A673 (cell line): ENCODE data around the gene SDF4. TPM values are rescaled to one million over a fixed set of nuclear protein-coding genes. Genes with fewer than 3 reads are reported as not detected.

Source experiments
- BruUV-seq: library from RNA; stranded (reverse); fragments of 400-500 nt; replicated peaks from 2 replicates; lab custom pipeline; 2021; lab: Mats Ljungman, UMichigan
- CTCF ChIA-PET: fragments of 300-600 bp; sonication (Branson Sonifier 250); formaldehyde crosslinking; loops from one replicate; lab custom pipeline; 2022; ENCODE audit warnings: antibody characterized with exemption; lab: Charles Lee
- POLR2A ChIA-PET: fragments of 300-600 bp; sonication (Branson Sonifier 250); formaldehyde crosslinking; loops from one replicate; lab custom pipeline; 2022; ENCODE audit warnings: antibody characterized with exemption; ENCODE audit not compliant: low non-redundant PET; lab: Charles Lee
- DNase-seq: peaks from one replicate; pipeline ENCODE4 v3.0.0-alpha.2; 2015; ENCODE audit warnings: low spot score
- H3K27ac ChIP-seq: fragments of 200-600 bp; sonication (generic); 2 replicates; pipeline ENCODE4 v1.5.1; 2016; ENCODE audit warnings: mixed run types, low read depth, mild to moderate bottlenecking, mixed read lengths, antibody characterized with exemption, low read length; ENCODE audit not compliant: poor library complexity, severe bottlenecking
- H3K27me3 ChIP-seq: fragments of 200-600 bp; sonication (generic); replicated peaks from 2 replicates; pipeline ENCODE4 v1.6.1; 2017; ENCODE audit warnings: mixed run types, low read depth, mild to moderate bottlenecking, mixed read lengths, antibody characterized with exemption, low read length; ENCODE audit not compliant: insufficient read depth, poor library complexity
- H3K36me3 ChIP-seq: fragments of 200-600 bp; sonication (generic); 2 replicates; pipeline ENCODE4 v1.6.1; 2016; ENCODE audit warnings: mixed run types, mild to moderate bottlenecking, mixed read lengths, antibody characterized with exemption, low read length; ENCODE audit not compliant: insufficient read depth, poor library complexity, severe bottlenecking
- H3K4me1 ChIP-seq: fragments of 200-600 bp; sonication (generic); 2 replicates; pipeline ENCODE4 v1.6.1; 2017; ENCODE audit warnings: mixed run types, mild to moderate bottlenecking, mixed read lengths, antibody characterized with exemption, low read length; ENCODE audit not compliant: insufficient read depth, poor library complexity, severe bottlenecking
- H3K4me3 ChIP-seq: fragments of 200-600 bp; sonication (generic); 2 replicates; pipeline ENCODE4 v1.5.1; 2016; ENCODE audit warnings: low read depth, mixed run types, mild to moderate bottlenecking, mixed read lengths, low read length; ENCODE audit not compliant: poor library complexity, severe bottlenecking
- H3K9me3 ChIP-seq: fragments of 200-600 bp; sonication (generic); 2 replicates; pipeline ENCODE4 v1.6.1; 2016; ENCODE audit warnings: mixed run types, low read depth, mild to moderate bottlenecking, mixed read lengths, antibody characterized with exemption, low read length; ENCODE audit not compliant: poor library complexity, severe bottlenecking
- CTCF ChIP-seq: fragments of 300-800, 200-600 bp; sonication (generic); conservative IDR thresholded peaks from 2 replicates; pipeline ENCODE4 v1.5.1; 2017; ENCODE audit warnings: low read depth, mild to moderate bottlenecking, antibody characterized with exemption, low read length, moderate library complexity, mixed read lengths
- EZH2 ChIP-seq: fragments of 200-600 bp; sonication (generic); IDR thresholded peaks from 2 replicates; pipeline ENCODE4 v1.6.1; 2017; ENCODE audit warnings: borderline replicate concordance, low read depth, mild to moderate bottlenecking, mixed read lengths, antibody characterized with exemption, low read length; ENCODE audit not compliant: poor library complexity, severe bottlenecking
- intact Hi-C: fragments of 100-400 bp; cut with micrococcal nuclease; formaldehyde crosslinking; loops from one replicate; pipeline ENCODE4 v1.10.0; 2022; ENCODE audit not compliant: unreplicated experiment
- total RNA-seq: library from RNA; stranded (reverse); gene quantifications from 2 replicates; pipeline ENCODE4 v1.2.3, GENCODE V29; 2021

The SDF4 gene
- total RNA-seq, 1 experiment from 2014 or later: 133 TPM

- DNase-seq: no peak
- intact Hi-C loops: no loop called here
- no peak for TF ChIP-seq CTCF
- no peak for TF ChIP-seq EZH2
Measured at GRCh38 chr1:1246577-1247340, 15.0 kb upstream of the SDF4 start, which contains the start of gene C1QTNF12. Gene C1QTNF12 (minus strand): TSS chr1:1246722. CDS start chr1:1246690, 32 bp downstream.

GRCh38 chr1:1245817-1246576, 14.2 kb upstream of the SDF4 start:
- ChIA-PET POLR2A (no interaction called here), CTCF (no interaction called here)

More at GRCh38 chr1:1246577-1247340, 15.0 kb upstream of the SDF4 start, which contains the start of gene C1QTNF12:
- ChIA-PET POLR2A (no interaction called here), CTCF (no interaction called here)
- Histone ChIP-seq H3K9me3 (no peaks in the 10 kb centered on the region), H3K4me1 (no peaks in the 10 kb centered on the region), H3K36me3 (no peaks in the 10 kb centered on the region), H3K27me3 (no peaks in the 10 kb centered on the region), H3K4me3 (no peak within 1 kb of the TSS), H3K27ac (no peak within 1 kb of the TSS)
- no TSS peak for BruUV-seq

More at GRCh38 chr1:1245817-1246576, 14.2 kb upstream of the SDF4 start:
- no peak overlapping the region for H3K4me3 ChIP-seq
- no TSS peak for BruUV-seq
- H3K27me3 ChIP-seq: no peaks in the 10 kb centered on the region
- H3K36me3 ChIP-seq: no peaks in the 10 kb centered on the region
- no peaks in the 10 kb centered on the region for H3K9me3 ChIP-seq
- no peak overlapping the region for H3K27ac ChIP-seq
- intact Hi-C loops: no loop called here
- no peak for DNase-seq
- no peaks in the 10 kb centered on the region for H3K4me1 ChIP-seq
- TF ChIP-seq CTCF (no peak), EZH2 (no peak)
